Measurements from ENCODE around the gene NANOS3.
"Not testable (repeated sequence)": the region's sequence is repeated elsewhere in the genome, so short reads cannot be mapped to it uniquely, and the experiment has no call there.

The NANOS3 gene

GRCh38 chr19:13850910-13851733, 25.8 kb upstream of the NANOS3 start:
- DNase-seq (ENCODE audit: low read depth): no peak
- TF ChIP-seq, protein P1, sequence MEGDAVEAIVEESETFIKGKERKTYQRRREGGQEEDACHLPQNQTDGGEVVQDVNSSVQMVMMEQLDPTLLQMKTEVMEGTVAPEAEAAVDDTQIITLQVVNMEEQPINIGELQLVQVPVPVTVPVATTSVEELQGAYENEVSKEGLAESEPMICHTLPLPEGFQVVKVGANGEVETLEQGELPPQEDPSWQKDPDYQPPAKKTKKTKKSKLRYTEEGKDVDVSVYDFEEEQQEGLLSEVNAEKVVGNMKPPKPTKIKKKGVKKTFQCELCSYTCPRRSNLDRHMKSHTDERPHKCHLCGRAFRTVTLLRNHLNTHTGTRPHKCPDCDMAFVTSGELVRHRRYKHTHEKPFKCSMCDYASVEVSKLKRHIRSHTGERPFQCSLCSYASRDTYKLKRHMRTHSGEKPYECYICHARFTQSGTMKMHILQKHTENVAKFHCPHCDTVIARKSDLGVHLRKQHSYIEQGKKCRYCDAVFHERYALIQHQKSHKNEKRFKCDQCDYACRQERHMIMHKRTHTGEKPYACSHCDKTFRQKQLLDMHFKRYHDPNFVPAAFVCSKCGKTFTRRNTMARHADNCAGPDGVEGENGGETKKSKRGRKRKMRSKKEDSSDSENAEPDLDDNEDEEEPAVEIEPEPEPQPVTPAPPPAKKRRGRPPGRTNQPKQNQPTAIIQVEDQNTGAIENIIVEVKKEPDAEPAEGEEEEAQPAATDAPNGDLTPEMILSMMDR (IDR thresholded peaks at IDR 0.05; ENCODE audit: low read depth, low read length, missing control alignments): no peak
- H3K4me3 ChIP-seq (ENCODE audit: low read depth, low read length): no peak overlapping the region; the same call in 1 of the 2 replicates

DNA sequence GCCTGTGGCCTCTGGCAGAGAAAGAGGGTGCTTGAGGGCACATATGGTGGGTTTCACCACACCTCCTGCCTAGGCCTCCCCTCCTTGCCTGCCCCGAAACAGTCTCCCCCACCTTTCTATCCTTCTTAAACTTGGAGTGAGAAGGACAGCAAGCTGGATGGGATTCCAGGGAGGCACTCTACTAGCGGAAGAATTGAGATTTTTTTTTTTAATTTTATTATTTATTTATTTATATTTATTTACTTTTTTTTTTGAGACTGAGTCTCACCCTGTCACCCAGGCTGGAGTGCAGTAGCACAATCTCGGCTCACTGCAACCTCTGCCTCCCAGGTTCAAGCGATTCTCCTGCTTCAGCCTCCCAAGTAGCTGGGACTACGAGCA, 25.2 kb upstream of the NANOS3 start:
- not testable (repeated sequence) for DNase-seq (ENCODE audit: low read depth); H3K4me3 ChIP-seq (ENCODE audit: low read depth, low read length)

DNA sequence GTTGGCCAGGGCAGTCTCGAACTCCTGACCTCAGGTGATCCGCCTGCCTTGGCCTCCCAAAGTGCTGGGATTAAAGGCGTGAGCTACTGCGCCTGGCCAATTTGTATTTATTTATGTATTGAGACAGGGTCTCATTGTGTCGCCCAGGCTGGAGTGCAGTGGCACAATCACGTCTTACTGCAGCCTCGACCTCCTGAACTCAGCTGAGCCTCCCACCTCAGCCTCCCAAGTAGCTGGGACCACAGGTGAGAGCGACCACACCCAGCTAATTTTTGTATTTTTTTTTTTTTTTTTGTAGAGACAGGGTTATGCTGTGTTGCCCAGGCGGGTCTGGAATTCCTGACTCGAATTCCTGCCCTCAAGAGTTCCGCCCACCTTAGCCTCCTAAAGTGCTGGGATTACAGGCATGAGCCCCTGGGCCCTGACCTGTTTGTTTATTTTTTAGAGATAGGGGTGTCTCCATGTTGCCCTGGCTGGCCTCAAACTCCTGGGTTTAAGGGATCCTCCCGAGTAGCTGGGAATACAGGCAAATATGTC, 24.7 kb upstream of the NANOS3 start:
- DNase-seq (ENCODE audit: low read depth); H3K4me3 ChIP-seq (ENCODE audit: low read depth, low read length): not testable (repeated sequence)

DNA sequence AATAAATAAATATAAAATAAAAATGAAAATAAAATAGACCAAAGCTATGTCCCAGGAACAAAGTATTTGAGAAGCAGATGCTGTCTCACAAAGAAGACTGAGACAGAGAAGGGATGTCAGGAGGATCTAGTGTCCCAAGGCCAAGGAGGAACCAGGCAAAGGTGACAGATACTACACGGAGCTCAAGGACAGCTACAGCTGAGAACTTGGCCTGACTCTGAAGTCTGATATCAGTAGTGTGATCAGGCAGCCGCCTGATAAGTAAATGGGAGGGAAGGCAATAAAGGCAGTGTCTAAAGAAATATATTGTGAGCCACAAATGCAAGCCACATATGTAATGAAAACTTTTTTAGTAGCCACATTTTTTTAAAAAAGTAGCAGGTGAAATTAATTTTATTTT, 20.4 kb upstream of the NANOS3 start:
- DNase-seq (ENCODE audit: low read depth): no peak
- TF ChIP-seq, protein P1 (IDR thresholded peaks at IDR 0.05; ENCODE audit: low read depth, low read length, missing control alignments): no peak
- H3K4me3 ChIP-seq (ENCODE audit: low read depth, low read length): no peak overlapping the region

- TF ChIP-seq, protein P1 (IDR thresholded peaks at IDR 0.05; ENCODE audit: low read depth, low read length, missing control alignments): peak; percentile 5
- DNase-seq (ENCODE audit: low read depth): no peak
- no peak overlapping the region for H3K4me3 ChIP-seq (ENCODE audit: low read depth, low read length)
Measured at GRCh38 chr19:13859361-13859880, 17.5 kb upstream of the NANOS3 start.

DNA sequence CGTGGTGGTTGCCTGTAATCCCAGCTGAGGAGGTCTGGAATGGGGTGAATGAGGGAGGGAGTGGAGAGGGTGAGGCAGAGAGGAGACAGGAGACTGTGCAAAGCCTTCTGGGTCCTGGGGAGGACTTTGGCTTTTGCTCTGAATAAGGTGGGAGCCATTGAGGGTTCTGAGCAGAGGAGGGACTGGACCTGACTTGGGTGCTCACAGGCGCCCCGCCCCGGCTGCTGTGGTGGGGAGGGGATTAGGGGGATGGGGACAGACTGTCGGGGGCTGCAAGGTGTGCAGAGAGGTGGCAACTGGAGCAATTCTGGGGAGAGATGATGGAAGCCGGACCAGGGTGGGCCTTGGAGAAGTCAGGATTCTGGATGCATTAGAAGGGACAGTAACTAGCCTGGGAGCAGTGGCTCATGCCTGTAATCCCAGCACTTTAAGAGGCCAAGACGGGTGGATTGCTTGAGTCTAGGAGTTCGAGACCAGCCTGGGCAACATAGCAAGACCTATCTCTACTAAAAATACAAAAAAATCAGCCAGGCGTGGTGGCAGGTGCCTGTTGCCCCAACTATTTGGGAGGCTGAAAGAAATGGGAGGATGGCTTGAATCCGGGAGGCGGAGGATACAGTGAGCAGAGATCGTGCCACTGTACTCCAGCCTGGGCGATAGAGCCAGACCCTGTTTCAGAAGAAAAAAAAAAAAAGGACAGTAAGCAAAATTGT, 16.1 kb upstream of the NANOS3 start:
- H3K4me3 ChIP-seq (ENCODE audit: low read depth, low read length): peak overlapping the region; percentile 59
- DNase-seq (ENCODE audit: low read depth): no peak
- TF ChIP-seq, protein P1 (IDR thresholded peaks at IDR 0.05; ENCODE audit: low read depth, low read length, missing control alignments): no peak

DNA sequence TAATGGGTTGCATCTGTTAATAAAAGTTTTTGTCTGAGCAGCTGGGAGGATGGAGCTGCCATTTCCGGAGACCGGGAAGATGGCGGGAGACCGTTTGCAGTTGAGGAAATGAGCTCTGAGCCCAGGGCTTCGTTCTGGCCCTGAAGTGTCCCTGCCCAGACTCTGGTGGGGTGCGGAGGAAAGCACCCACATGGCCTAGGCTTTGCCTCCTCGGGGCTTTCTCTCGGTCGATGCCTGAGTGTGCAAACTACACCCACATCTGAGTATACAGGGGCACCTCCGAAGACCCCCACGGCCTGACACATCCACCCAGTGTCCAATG, 15.6 kb upstream of the NANOS3 start:
- DNase-seq (ENCODE audit: low read depth): no peak
- peak overlapping the region; percentile 59 for H3K4me3 ChIP-seq (ENCODE audit: low read depth, low read length)
- TF ChIP-seq, protein P1 (IDR thresholded peaks at IDR 0.05; ENCODE audit: low read depth, low read length, missing control alignments): no peak

Measured in GM12864 (cell line).